ENCODE measurements around the gene GGT5.
"Not testable (repeated sequence)": the region's sequence is repeated elsewhere in the genome, so short reads cannot be mapped to it uniquely, and the experiment has no call there.

GGT5 gene

GRCh38 chr22:24270556-24271385, 25.9 kb upstream of the GGT5 start, which contains the start of gene SPECC1L:
Gene SPECC1L, plus strand, starts transcription at chr22:24270831. Its CDS starts 31,401 bp downstream, at chr22:24302232.
- DNase-seq: peak; percentile 95
- TF ChIP-seq CTCF (IDR thresholded peaks at IDR 0.05): no peak
- Mint-ChIP-seq H3K4me1 (peaks cover 63% of the 10 kb centered on the region), H3K9me3 (no peaks in the 10 kb centered on the region), H3K27me3 (ENCODE audit: low read depth, poor library complexity) (no peaks in the 10 kb centered on the region), H3K36me3 (ENCODE audit: low read depth) (peaks cover 5% of the 10 kb centered on the region), H3K4me3 (peak within 1 kb of the TSS; percentile 92), H3K27ac (peak within 1 kb of the TSS; percentile 92)

DNA sequence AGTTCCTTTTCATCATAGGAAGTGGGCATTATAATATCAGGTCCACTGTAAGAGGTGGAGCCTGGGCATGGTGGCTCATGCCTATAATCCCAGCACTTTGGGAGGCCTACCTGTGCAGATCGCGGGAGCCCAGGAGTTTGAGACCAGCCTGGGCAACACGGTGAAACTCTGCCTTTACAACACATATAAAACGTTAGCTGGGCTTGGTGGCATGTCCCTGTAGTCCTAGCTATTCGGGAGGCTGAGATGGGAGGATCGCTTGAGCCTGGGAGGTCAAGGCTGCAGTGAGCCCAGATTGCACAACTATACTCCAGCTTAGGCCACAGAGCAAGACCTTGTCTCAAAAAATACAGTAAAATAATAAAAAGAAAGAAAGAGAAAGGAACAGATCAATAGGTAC, 21.6 kb upstream of the GGT5 start:
- H3K27me3 Mint-ChIP-seq (ENCODE audit: low read depth, poor library complexity); H3K27ac Mint-ChIP-seq; H3K36me3 Mint-ChIP-seq (ENCODE audit: low read depth); H3K4me3 Mint-ChIP-seq; DNase-seq; H3K9me3 Mint-ChIP-seq: not testable (repeated sequence)
- H3K4me1 Mint-ChIP-seq: peaks cover 56% of the 10 kb centered on the region

- H3K27ac Mint-ChIP-seq: no peak overlapping the region
- H3K9me3 Mint-ChIP-seq: no peaks in the 10 kb centered on the region
- TF ChIP-seq CTCF (IDR thresholded peaks at IDR 0.05): no peak
- H3K4me1 Mint-ChIP-seq: peaks cover 57% of the 10 kb centered on the region
- H3K27me3 Mint-ChIP-seq (ENCODE audit: low read depth, poor library complexity): no peaks in the 10 kb centered on the region
- no peak for DNase-seq
- no peaks in the 10 kb centered on the region for H3K36me3 Mint-ChIP-seq (ENCODE audit: low read depth)
- H3K4me3 Mint-ChIP-seq: no peak overlapping the region
These were observed 20.9 kb upstream of the GGT5 start for GRCh38 chr22:24265734-24266133.

DNA sequence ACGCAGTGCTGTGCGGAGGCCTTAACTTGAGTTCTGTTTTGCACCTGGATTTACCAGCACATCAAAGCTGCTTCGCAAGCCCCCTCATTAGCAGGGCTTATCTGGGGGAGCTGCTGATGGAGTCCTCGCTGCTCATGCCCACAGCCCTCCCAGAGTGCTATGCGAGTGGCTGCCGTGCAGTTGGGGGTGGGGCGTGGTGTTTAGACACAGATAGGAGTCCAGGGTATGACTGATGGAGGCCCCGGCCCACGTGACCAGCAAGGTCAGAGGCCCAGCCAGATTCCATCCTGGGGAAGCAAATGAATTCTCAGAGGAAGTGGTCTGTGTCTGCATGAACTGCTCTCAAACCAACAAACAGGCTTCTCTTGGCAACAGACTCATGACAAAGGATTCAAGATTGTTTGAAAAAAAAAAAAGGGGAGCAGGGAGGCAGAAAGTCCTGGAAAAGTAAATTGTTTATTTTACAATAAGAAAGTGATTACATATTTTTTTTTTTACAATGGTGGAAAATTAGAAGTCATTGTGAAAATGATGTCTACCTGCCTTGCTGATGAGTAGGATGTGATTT, 19.5 kb upstream of the GGT5 start:
- not testable (repeated sequence) for DNase-seq; H3K27me3 Mint-ChIP-seq (ENCODE audit: low read depth, poor library complexity); H3K9me3 Mint-ChIP-seq; H3K36me3 Mint-ChIP-seq (ENCODE audit: low read depth)
- H3K27ac Mint-ChIP-seq: peak overlapping the region; percentile 99
- H3K4me3 Mint-ChIP-seq: peak overlapping the region; percentile 76
- peaks cover 53% of the 10 kb centered on the region for H3K4me1 Mint-ChIP-seq

GRCh38 chr22:24263479-24263878, 18.6 kb upstream of the GGT5 start:
- not testable (repeated sequence) for H3K27me3 Mint-ChIP-seq (ENCODE audit: low read depth, poor library complexity); DNase-seq; H3K36me3 Mint-ChIP-seq (ENCODE audit: low read depth); H3K9me3 Mint-ChIP-seq
- peak overlapping the region; percentile 18 for H3K4me3 Mint-ChIP-seq
- peak overlapping the region; percentile 72 for H3K27ac Mint-ChIP-seq
- H3K4me1 Mint-ChIP-seq: peaks cover 44% of the 10 kb centered on the region

GRCh38 chr22:24262185-24262749, 17.4 kb upstream of the GGT5 start:
- H3K4me3 Mint-ChIP-seq; H3K27ac Mint-ChIP-seq; H3K36me3 Mint-ChIP-seq (ENCODE audit: low read depth); H3K27me3 Mint-ChIP-seq (ENCODE audit: low read depth, poor library complexity); DNase-seq; H3K9me3 Mint-ChIP-seq: not testable (repeated sequence)
- peaks cover 41% of the 10 kb centered on the region for H3K4me1 Mint-ChIP-seq

DNA sequence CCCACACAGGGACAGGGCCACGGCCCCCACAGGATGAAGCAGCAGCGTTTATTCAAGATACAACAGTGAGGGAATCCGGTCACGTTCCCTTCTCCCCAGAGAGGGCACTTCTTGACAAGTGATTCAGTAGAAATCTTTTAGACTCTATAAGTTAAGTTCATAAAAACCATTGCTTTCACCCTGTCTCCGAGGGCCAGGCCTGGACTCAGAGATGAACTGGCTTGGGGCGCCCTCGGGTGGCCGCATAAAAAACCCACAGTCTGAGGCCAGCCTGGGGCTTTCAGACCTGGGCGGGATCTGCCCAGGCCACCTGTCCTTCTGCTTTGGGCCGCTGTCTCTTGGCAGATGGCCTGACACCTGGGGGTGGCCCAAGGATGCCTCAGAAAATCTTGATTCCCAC, 14.6 kb upstream of the GGT5 start:
- H3K4me1 Mint-ChIP-seq: peaks cover 23% of the 10 kb centered on the region
- H3K27ac Mint-ChIP-seq; H3K9me3 Mint-ChIP-seq; H3K4me3 Mint-ChIP-seq; H3K27me3 Mint-ChIP-seq (ENCODE audit: low read depth, poor library complexity); H3K36me3 Mint-ChIP-seq (ENCODE audit: low read depth): not testable (repeated sequence)
- TF ChIP-seq CTCF (IDR thresholded peaks at IDR 0.05): peak; percentile 31
- peak; percentile 78 for DNase-seq

GRCh38 chr22:24256736-24257135, 11.9 kb upstream of the GGT5 start:
- DNase-seq; H3K27ac Mint-ChIP-seq; H3K36me3 Mint-ChIP-seq (ENCODE audit: low read depth); H3K9me3 Mint-ChIP-seq; H3K4me1 Mint-ChIP-seq; H3K27me3 Mint-ChIP-seq (ENCODE audit: low read depth, poor library complexity); H3K4me3 Mint-ChIP-seq: not testable (repeated sequence)

- not testable (repeated sequence) for H3K36me3 Mint-ChIP-seq (ENCODE audit: low read depth); H3K4me1 Mint-ChIP-seq; H3K27ac Mint-ChIP-seq; H3K27me3 Mint-ChIP-seq (ENCODE audit: low read depth, poor library complexity); H3K4me3 Mint-ChIP-seq; DNase-seq; H3K9me3 Mint-ChIP-seq
These were observed 11.3 kb upstream of the GGT5 start for GRCh38 chr22:24256136-24256535.

- not testable (repeated sequence) for H3K27ac Mint-ChIP-seq; H3K27me3 Mint-ChIP-seq (ENCODE audit: low read depth, poor library complexity); H3K9me3 Mint-ChIP-seq; H3K4me3 Mint-ChIP-seq; H3K4me1 Mint-ChIP-seq; DNase-seq; H3K36me3 Mint-ChIP-seq (ENCODE audit: low read depth)
These were observed 8.2 kb upstream of the GGT5 start for GRCh38 chr22:24253126-24253525.

- H3K27me3 Mint-ChIP-seq (ENCODE audit: low read depth, poor library complexity); DNase-seq; H3K4me1 Mint-ChIP-seq; H3K27ac Mint-ChIP-seq; H3K36me3 Mint-ChIP-seq (ENCODE audit: low read depth); H3K9me3 Mint-ChIP-seq; H3K4me3 Mint-ChIP-seq: not testable (repeated sequence)
These were observed 6.4 kb upstream of the GGT5 start for GRCh38 chr22:24251286-24251685.
